ENCODE results near the gene GNB1L.

DNA sequence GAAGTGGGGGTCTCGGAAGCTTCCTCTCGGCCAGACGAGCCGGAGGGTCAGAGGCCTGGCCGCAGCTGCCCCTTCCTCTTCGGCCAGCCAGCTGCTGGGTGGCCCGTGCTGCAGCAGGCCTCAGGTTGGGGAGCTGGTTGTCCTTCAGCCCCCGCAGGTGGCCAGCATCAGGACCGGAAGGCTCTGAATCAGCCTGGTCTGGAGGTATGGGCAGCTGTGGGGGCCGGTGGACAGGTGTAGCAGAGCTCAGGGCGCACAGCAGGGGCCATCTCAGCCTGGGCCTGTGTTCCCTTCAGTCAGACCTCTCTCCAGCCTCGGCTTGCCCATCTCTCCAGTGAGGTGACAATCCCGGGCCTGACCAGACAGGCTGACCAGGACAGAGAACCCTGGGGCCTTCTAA, 107.9 kb downstream of the GNB1L start:
- TF ChIP-seq, protein P1, sequence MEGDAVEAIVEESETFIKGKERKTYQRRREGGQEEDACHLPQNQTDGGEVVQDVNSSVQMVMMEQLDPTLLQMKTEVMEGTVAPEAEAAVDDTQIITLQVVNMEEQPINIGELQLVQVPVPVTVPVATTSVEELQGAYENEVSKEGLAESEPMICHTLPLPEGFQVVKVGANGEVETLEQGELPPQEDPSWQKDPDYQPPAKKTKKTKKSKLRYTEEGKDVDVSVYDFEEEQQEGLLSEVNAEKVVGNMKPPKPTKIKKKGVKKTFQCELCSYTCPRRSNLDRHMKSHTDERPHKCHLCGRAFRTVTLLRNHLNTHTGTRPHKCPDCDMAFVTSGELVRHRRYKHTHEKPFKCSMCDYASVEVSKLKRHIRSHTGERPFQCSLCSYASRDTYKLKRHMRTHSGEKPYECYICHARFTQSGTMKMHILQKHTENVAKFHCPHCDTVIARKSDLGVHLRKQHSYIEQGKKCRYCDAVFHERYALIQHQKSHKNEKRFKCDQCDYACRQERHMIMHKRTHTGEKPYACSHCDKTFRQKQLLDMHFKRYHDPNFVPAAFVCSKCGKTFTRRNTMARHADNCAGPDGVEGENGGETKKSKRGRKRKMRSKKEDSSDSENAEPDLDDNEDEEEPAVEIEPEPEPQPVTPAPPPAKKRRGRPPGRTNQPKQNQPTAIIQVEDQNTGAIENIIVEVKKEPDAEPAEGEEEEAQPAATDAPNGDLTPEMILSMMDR (IDR thresholded peaks at IDR 0.05): no peak
- TF ChIP-seq POLR2A (IDR thresholded peaks at IDR 0.05): no peak
